ENCODE measurements around the gene VOPP1. TPM values are rescaled to one million over a fixed set of nuclear protein-coding genes. Genes with fewer than 3 reads are reported as not detected.

Gene VOPP1
- total RNA-seq, 1 experiment from 2014 or later, result 60.2 TPM

GRCh38 chr7:55484241-55484640 is 88.1 kb downstream of the VOPP1 start:
- H3F3A ChIP-seq (ENCODE audit: low read length, unreplicated experiment), result no peaks in the 10 kb centered on the region
- POLR2A ChIA-PET (ENCODE audit: unreplicated experiment), result no interaction called here
- H3K36me3 ChIP-seq (ENCODE audit: low read depth, low read length), result no peaks in the 10 kb centered on the region
- H3K9ac ChIP-seq (ENCODE audit: low read length), result no peak overlapping the region
- no peak for TF ChIP-seq EZH2 (IDR thresholded peaks at IDR 0.05; ENCODE audit: low read length, unreplicated experiment)
- no peak overlapping the region for H3K27ac ChIP-seq (ENCODE audit: low read length)
- H3K9me3 ChIP-seq (ENCODE audit: low read length), result no peaks in the 10 kb centered on the region
- no peaks in the 10 kb centered on the region for H3K27me3 ChIP-seq (ENCODE audit: low read length)
- H3K4me2 ChIP-seq (ENCODE audit: low read length), result no peak overlapping the region
- CTCF ChIA-PET, result no interaction called here
- no peak overlapping the region for H3K4me3 ChIP-seq (ENCODE audit: low read length)
- no peaks in the 10 kb centered on the region for H3K4me1 ChIP-seq (ENCODE audit: insufficient read depth, low read length)
- no peak overlapping the region for H2AFZ ChIP-seq (ENCODE audit: low read length)
- H3K79me2 ChIP-seq (ENCODE audit: low read length), result no peaks in the 10 kb centered on the region
- no TSS peak for BruUV-seq (replicated peaks)
- DNase-seq (no peak), ATAC-seq (no peak)
- H4K20me1 ChIP-seq (ENCODE audit: low read length), result no peaks in the 10 kb centered on the region
- H3K9me2 ChIP-seq (replicated peaks; ENCODE audit: low read length), result no peaks in the 10 kb centered on the region
- intact Hi-C loops (cut with micrococcal nuclease), result no loop called here

- H3K4me3 ChIP-seq (ENCODE audit: low read length), result no peak overlapping the region
- DNase-seq (no peak), ATAC-seq (no peak)
- TF ChIP-seq EZH2phosphoT487 (IDR thresholded peaks at IDR 0.05; ENCODE audit: borderline replicate concordance, low read length), result no peak
- POLR2A ChIA-PET (ENCODE audit: unreplicated experiment), result no interaction called here
- no peaks in the 10 kb centered on the region for H3K27me3 ChIP-seq (ENCODE audit: low read length)
- no peak overlapping the region for H2AFZ ChIP-seq (ENCODE audit: low read length)
- no peaks in the 10 kb centered on the region for H3K9me3 ChIP-seq (ENCODE audit: low read length)
- H4K20me1 ChIP-seq (ENCODE audit: low read length), result no peaks in the 10 kb centered on the region
- H3K9ac ChIP-seq (ENCODE audit: low read length), result no peak overlapping the region
- H3K4me1 ChIP-seq (ENCODE audit: insufficient read depth, low read length), result no peaks in the 10 kb centered on the region
- H3K4me2 ChIP-seq (ENCODE audit: low read length), result no peak overlapping the region
- no peaks in the 10 kb centered on the region for H3F3A ChIP-seq (ENCODE audit: low read length, unreplicated experiment)
- intact Hi-C loops (cut with micrococcal nuclease), result no loop called here
- no peak overlapping the region for H3K27ac ChIP-seq (ENCODE audit: low read length)
- BruUV-seq (replicated peaks), result no TSS peak
- H3K9me2 ChIP-seq (replicated peaks; ENCODE audit: low read length), result no peaks in the 10 kb centered on the region
- H3K79me2 ChIP-seq (ENCODE audit: low read length), result no peaks in the 10 kb centered on the region
- H3K36me3 ChIP-seq (ENCODE audit: low read depth, low read length), result no peaks in the 10 kb centered on the region
- CTCF ChIA-PET, result no interaction called here
These were observed 89.3 kb downstream of the VOPP1 start for GRCh38 chr7:55483046-55483445.

- Histone ChIP-seq H3K79me2 (ENCODE audit: low read length) (no peaks in the 10 kb centered on the region), H3K4me2 (ENCODE audit: low read length) (no peak overlapping the region), H2AFZ (ENCODE audit: low read length) (no peak overlapping the region), H3K9me2 (replicated peaks; ENCODE audit: low read length) (no peaks in the 10 kb centered on the region), H3K27me3 (ENCODE audit: low read length) (no peaks in the 10 kb centered on the region), H3K9ac (ENCODE audit: low read length) (no peak overlapping the region), H3K36me3 (ENCODE audit: low read depth, low read length) (no peaks in the 10 kb centered on the region), H3K4me1 (ENCODE audit: insufficient read depth, low read length) (no peaks in the 10 kb centered on the region), H4K20me1 (ENCODE audit: low read length) (no peaks in the 10 kb centered on the region), H3K9me3 (ENCODE audit: low read length) (no peaks in the 10 kb centered on the region), H3F3A (ENCODE audit: low read length, unreplicated experiment) (no peaks in the 10 kb centered on the region), H3K27ac (ENCODE audit: low read length) (no peak overlapping the region), H3K4me3 (ENCODE audit: low read length) (no peak overlapping the region)
- ChIA-PET CTCF (no interaction called here), POLR2A (ENCODE audit: unreplicated experiment) (no interaction called here)
- intact Hi-C loops (cut with micrococcal nuclease), result no loop called here
- no TSS peak for BruUV-seq (replicated peaks)
- no peak for DNase-seq
- TF ChIP-seq EZH2 (IDR thresholded peaks at IDR 0.05; ENCODE audit: low read length, unreplicated experiment) (no peak), EZH2phosphoT487 (IDR thresholded peaks at IDR 0.05; ENCODE audit: borderline replicate concordance, low read length) (no peak), CTCF (conservative IDR thresholded peaks at IDR 0.05; ENCODE audit: low read depth, low read length) (no peak)
- no peak for ATAC-seq
These were observed 91.1 kb downstream of the VOPP1 start for GRCh38 chr7:55481155-55481554.

GRCh38 chr7:55478700-55479099 is 93.6 kb downstream of the VOPP1 start:
- no peak for ATAC-seq
- no peaks in the 10 kb centered on the region for H4K20me1 ChIP-seq (ENCODE audit: low read length)
- no peak overlapping the region for H3K4me2 ChIP-seq (ENCODE audit: low read length)
- H3K27ac ChIP-seq (ENCODE audit: low read length), result no peak overlapping the region
- H3K9ac ChIP-seq (ENCODE audit: low read length), result no peak overlapping the region
- H3K9me2 ChIP-seq (replicated peaks; ENCODE audit: low read length), result no peaks in the 10 kb centered on the region
- CTCF ChIA-PET, result no interaction called here
- TF ChIP-seq EZH2 (IDR thresholded peaks at IDR 0.05; ENCODE audit: low read length, unreplicated experiment), result no peak
- no peak for TF ChIP-seq CTCF (conservative IDR thresholded peaks at IDR 0.05; ENCODE audit: low read depth, low read length)
- TF ChIP-seq EZH2phosphoT487 (IDR thresholded peaks at IDR 0.05; ENCODE audit: borderline replicate concordance, low read length), result no peak
- DNase-seq, result no peak
- no peaks in the 10 kb centered on the region for H3K36me3 ChIP-seq (ENCODE audit: low read depth, low read length)
- H2AFZ ChIP-seq (ENCODE audit: low read length), result no peak overlapping the region
- POLR2A ChIA-PET (ENCODE audit: unreplicated experiment), result no interaction called here
- H3K79me2 ChIP-seq (ENCODE audit: low read length), result no peaks in the 10 kb centered on the region
- no peaks in the 10 kb centered on the region for H3K4me1 ChIP-seq (ENCODE audit: insufficient read depth, low read length)
- intact Hi-C loops (cut with micrococcal nuclease), result loop anchor here (1.0 kb wide), 1 partner anchor 45 kb away; no protein-coding TSS in a partner anchor
- no peaks in the 10 kb centered on the region for H3F3A ChIP-seq (ENCODE audit: low read length, unreplicated experiment)
- no TSS peak for BruUV-seq (replicated peaks)
- no peaks in the 10 kb centered on the region for H3K27me3 ChIP-seq (ENCODE audit: low read length)
- H3K4me3 ChIP-seq (ENCODE audit: low read length), result no peak overlapping the region
- no peaks in the 10 kb centered on the region for H3K9me3 ChIP-seq (ENCODE audit: low read length)
